GM21737 (cell line): ENCODE measurements around the gene ITPR3.

Source experiments
- ATAC-seq: cut with Tn5 transposase; IDR thresholded peaks from one replicate; pipeline ENCODE4 v1.9.1; 2021; ENCODE audit warnings: mild to moderate bottlenecking, moderate library complexity; ENCODE audit not compliant: unreplicated experiment

Gene ITPR3

GRCh38 chr6:33683576-33684427 is 62.7 kb downstream of the ITPR3 start:
- ATAC-seq, result no peak

- ATAC-seq, result no peak
Observed at GRCh38 chr6:33684428-33684896, 63.3 kb downstream of the ITPR3 start.

GRCh38 chr6:33684983-33685382 is 63.9 kb downstream of the ITPR3 start:
- no peak for ATAC-seq

- ATAC-seq, result no peak
Observed at GRCh38 chr6:33685411-33686224, 64.5 kb downstream of the ITPR3 start.

- no peak for ATAC-seq
Observed at GRCh38 chr6:33686225-33686924, 65.3 kb downstream of the ITPR3 start.

GRCh38 chr6:33686981-33687975 is 66.2 kb downstream of the ITPR3 start:
- no peak for ATAC-seq

GRCh38 chr6:33688006-33688405 is 66.9 kb downstream of the ITPR3 start:
- no peak for ATAC-seq

GRCh38 chr6:33688451-33689147 is 67.5 kb downstream of the ITPR3 start:
- ATAC-seq, result no peak

- ATAC-seq, result no peak
Observed at GRCh38 chr6:33689148-33689494, 68.0 kb downstream of the ITPR3 start.

- no peak for ATAC-seq
Observed at GRCh38 chr6:33689879-33690278, 68.8 kb downstream of the ITPR3 start.

GRCh38 chr6:33690766-33691165 is 69.6 kb downstream of the ITPR3 start:
- ATAC-seq, result no peak

GRCh38 chr6:33691456-33692077 is 70.4 kb downstream of the ITPR3 start:
- ATAC-seq, result no peak

GRCh38 chr6:33692078-33692759 is 71.1 kb downstream of the ITPR3 start:
- no peak for ATAC-seq

GRCh38 chr6:33692760-33693158 is 71.6 kb downstream of the ITPR3 start:
- no peak for ATAC-seq

- ATAC-seq, result no peak
Observed at GRCh38 chr6:33693186-33694105, 72.3 kb downstream of the ITPR3 start.

GRCh38 chr6:33694401-33694931 is 73.3 kb downstream of the ITPR3 start:
- ATAC-seq, result no peak

GRCh38 chr6:33694977-33695376 is 73.9 kb downstream of the ITPR3 start:
- no peak for ATAC-seq
